Peyer's patch (tissue), 4 donors: ENCODE measurements around the gene SCARF2.

ENCODE experiments used
- POLR2A ChIP-seq, 2 donors: fragments of 450-650 bp; IDR thresholded peaks; one replicate each; pipeline ENCODE4 v1.5.1; 2017; ENCODE audit warnings: antibody characterized with exemption in 2 of 2, mild to moderate bottlenecking in 2 of 2, moderate library complexity in 2 of 2
- TF ChIP-seq, protein P1 (sequence below), 6 experiments: fragments of 450-650 bp in 4 of 6; fragments of 200-600 bp in 2 of 6; sonication (generic) in 1 of 6; IDR thresholded peaks; one replicate each; pipeline ENCODE4 v1.5.1; 2017 to 2019; ENCODE audit warnings: antibody characterized with exemption in 6 of 6, mild to moderate bottlenecking in 3 of 6, moderate library complexity in 1 of 6

- TF ChIP-seq, protein P1, sequence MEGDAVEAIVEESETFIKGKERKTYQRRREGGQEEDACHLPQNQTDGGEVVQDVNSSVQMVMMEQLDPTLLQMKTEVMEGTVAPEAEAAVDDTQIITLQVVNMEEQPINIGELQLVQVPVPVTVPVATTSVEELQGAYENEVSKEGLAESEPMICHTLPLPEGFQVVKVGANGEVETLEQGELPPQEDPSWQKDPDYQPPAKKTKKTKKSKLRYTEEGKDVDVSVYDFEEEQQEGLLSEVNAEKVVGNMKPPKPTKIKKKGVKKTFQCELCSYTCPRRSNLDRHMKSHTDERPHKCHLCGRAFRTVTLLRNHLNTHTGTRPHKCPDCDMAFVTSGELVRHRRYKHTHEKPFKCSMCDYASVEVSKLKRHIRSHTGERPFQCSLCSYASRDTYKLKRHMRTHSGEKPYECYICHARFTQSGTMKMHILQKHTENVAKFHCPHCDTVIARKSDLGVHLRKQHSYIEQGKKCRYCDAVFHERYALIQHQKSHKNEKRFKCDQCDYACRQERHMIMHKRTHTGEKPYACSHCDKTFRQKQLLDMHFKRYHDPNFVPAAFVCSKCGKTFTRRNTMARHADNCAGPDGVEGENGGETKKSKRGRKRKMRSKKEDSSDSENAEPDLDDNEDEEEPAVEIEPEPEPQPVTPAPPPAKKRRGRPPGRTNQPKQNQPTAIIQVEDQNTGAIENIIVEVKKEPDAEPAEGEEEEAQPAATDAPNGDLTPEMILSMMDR (IDR thresholded peaks at IDR 0.05) = no peak
- no peak for TF ChIP-seq POLR2A (IDR thresholded peaks at IDR 0.05)
Observed at GRCh38 chr22:20427104-20427944, 10.3 kb downstream of the SCARF2 start.
